Coronary artery (tissue), 2 donors: Measurements from ENCODE around the gene FRRS1.

Experiments used
- DNase-seq: peaks from one replicate; pipeline ENCODE4 v3.0.0-alpha.2; 2017; ENCODE audit warnings: low spot score
- H3K27ac ChIP-seq, 2 donors: fragments of 200-600 bp; sonication (generic); one replicate each; pipeline ENCODE4 v1.5.1; 2016 to 2019
- H3K4me3 ChIP-seq: fragments of 200-600 bp; sonication (generic); 2 replicates; pipeline ENCODE4 v1.5.1; 2016; ENCODE audit warnings: mild to moderate bottlenecking, moderate library complexity
- TF ChIP-seq, protein P1 (sequence below): fragments of 200-600 bp; sonication (generic); IDR thresholded peaks from one replicate; pipeline ENCODE4 v1.5.1; 2019; ENCODE audit warnings: antibody characterized with exemption

The FRRS1 gene

DNA sequence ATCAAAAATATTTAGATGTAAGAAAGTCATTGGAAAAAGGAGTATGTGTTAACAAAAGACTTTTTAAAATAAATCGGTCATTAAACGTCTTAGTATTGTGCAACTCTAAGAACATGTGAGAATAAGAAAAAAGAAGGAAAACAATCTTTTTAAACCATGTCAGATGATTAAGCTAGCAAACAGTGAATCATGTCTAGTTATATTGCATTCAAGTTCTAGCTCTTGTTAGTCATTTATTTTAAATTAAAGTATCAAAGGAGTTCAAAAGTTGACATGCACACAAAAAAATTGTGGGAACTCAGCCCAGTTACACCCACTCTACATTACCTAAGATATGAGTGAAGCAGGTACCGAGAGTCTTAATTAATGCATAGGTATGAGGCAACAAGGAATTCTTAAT is 9.8 kb downstream of the FRRS1 start:
- no peak overlapping the region for H3K27ac ChIP-seq
- DNase-seq = no peak
- TF ChIP-seq, protein P1, sequence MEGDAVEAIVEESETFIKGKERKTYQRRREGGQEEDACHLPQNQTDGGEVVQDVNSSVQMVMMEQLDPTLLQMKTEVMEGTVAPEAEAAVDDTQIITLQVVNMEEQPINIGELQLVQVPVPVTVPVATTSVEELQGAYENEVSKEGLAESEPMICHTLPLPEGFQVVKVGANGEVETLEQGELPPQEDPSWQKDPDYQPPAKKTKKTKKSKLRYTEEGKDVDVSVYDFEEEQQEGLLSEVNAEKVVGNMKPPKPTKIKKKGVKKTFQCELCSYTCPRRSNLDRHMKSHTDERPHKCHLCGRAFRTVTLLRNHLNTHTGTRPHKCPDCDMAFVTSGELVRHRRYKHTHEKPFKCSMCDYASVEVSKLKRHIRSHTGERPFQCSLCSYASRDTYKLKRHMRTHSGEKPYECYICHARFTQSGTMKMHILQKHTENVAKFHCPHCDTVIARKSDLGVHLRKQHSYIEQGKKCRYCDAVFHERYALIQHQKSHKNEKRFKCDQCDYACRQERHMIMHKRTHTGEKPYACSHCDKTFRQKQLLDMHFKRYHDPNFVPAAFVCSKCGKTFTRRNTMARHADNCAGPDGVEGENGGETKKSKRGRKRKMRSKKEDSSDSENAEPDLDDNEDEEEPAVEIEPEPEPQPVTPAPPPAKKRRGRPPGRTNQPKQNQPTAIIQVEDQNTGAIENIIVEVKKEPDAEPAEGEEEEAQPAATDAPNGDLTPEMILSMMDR = no peak
- no peak overlapping the region for H3K4me3 ChIP-seq

DNA sequence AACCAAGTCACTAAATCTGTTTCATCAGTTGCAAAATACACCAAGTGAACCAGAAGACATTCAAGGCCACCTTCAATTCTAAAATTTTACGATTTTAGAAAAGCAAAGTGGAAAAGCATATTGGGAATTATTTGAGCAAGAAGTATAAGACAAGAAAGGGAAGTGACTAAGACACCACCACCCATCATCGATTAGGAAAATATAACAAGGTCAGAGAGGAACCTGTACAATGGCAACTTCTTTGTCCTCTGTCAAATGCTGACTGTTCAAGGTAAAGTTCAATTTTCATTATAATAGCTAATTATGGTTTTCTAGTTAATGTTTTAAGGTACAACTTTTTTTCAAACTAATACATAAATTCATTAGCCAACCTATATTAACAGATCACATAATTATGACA is 10.8 kb downstream of the FRRS1 start:
- TF ChIP-seq, protein P1 = no peak
- Histone ChIP-seq H3K27ac (no peak overlapping the region), H3K4me3 (no peak overlapping the region)
- DNase-seq = no peak

DNA sequence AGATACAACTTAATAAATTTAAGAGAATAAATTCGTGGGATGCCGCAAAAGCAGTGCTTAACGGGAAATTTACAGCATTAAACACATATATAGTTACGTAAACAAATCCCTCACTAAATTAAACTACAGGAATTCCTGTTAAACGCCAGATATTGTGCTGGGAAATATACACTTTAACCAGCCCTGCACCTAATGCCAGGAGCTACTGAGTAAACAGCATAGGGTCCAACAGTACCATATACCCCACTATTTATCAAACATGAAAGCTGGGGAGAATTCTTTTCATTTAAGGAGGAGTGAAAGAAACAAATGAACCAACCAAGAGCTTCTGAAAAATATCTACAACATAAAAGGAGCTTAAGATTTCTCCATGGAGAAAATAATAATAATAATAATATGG is 11.7 kb downstream of the FRRS1 start:
- TF ChIP-seq, protein P1 = no peak
- no peak for DNase-seq
- Histone ChIP-seq H3K27ac (no peak overlapping the region), H3K4me3 (no peak overlapping the region)

DNA sequence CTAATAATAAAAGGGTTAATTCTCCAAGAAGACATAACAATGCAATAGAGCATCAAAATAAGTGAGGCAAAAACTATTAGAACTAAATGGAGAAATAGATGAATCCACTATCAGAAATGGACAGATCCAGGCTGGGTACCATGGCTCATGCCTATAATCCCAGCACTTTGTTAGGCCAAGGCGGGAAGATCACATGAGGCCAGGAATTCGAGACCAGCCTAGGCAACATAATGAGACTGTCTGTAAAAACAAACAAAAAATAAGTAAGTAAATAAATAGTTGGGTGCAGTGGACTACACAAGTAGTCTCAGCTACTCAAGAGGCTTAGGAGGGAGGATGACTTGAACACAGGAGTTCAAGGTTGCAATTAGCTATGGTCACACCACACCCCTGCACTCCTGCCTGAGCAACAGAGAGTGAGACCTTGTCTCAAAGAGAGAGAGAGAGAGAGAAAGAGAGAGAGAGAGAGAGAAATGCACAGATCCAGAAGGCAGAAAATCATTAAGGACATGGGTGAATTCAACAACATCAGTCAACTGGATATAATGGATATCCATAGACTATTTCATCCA is 12.3 kb downstream of the FRRS1 start:
- Histone ChIP-seq H3K4me3 (no peak overlapping the region), H3K27ac (no peak overlapping the region)
- no peak for DNase-seq
- TF ChIP-seq, protein P1 = no peak

DNA sequence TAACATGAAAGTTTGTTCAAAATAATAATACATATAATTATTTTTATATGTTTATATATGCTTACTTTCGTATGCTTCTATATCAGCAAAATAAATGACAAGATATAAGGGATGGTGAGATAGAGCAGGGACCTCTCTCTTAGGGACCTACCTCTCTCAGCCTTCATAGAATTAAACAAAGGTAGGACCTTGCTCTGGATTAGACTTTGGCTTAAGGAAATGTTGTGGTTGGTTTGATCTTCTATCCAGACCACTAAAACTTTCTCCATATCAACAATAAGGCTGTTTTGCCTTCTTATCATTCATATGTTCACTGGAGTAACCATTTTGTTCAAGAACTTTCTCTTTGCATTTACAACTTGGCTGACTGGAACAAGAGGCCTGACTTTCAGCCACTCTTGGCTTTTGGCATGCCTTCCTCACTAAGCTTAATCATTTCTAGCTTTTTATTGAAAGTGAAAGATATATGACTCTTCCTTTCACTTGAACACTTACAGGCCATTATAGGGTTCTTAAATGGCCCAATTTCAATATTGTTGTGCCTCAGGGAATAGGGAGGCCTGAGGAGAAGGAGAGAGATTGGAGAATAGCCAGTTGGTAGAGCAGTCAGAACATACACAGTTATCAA is 14.4 kb downstream of the FRRS1 start:
- no peak overlapping the region for H3K4me3 ChIP-seq
- no peak for DNase-seq
- H3K27ac ChIP-seq = no peak overlapping the region
- TF ChIP-seq, protein P1 = no peak

DNA sequence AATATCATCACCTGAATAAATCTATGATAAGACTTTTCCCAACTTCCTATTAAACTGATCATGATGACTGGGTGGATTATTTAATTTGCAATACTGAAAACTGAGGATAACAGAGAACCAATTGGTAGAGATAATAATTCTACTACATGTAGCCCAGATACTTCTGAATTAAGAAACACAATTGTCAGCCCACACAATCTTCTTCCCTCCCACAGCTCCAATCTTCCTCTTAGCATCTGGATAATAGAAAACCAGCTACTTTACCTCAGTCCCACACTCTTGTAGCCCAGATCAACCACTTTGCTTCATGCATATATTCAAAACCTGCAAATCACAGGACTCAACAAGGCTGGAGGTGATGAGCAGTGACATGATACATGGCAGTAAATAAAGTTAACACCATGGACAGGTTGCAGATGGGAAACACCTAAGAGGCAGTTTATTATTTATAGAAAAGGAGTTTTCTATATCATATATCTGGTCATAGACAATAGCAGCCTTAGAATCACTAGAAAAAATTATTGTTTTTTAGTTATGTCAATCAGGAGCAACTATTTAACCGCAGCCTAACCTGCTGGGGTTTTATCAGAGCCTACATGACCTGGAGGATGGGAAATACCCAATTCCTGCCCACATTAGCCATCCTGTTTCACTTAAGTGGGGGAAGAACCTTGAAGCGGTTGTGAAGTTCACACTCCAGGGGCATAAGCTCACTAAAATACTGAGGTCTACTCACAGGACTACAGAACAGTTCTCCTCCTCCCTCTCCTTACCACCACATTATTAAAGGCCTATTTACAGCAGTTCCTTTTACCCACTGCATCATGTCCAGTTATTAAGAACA is 16.7 kb downstream of the FRRS1 start:
- no peak overlapping the region for H3K4me3 ChIP-seq
- H3K27ac ChIP-seq = no peak overlapping the region
- TF ChIP-seq, protein P1 = no peak
- DNase-seq = no peak

DNA sequence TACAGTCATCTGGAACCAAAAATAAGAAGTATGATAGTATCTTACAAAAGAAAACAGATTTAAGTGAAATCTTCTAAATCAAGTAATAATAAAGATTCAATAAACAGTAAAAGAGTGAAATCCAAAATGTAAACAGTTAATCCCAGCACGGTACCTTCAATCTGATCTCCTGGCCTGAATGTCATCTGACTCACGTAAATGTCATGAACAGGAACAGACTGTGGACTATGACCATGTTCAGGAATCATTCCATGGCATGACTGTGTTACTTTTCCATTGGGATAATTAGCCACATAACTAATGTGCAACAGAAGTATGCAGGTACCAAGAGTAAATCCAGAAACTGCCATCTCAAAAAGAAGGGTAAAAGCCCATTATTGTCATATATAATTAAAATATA is 18.0 kb downstream of the FRRS1 start:
- DNase-seq = no peak
- Histone ChIP-seq H3K4me3 (no peak overlapping the region), H3K27ac (no peak overlapping the region)
- TF ChIP-seq, protein P1 = no peak
